Heart left ventricle (tissue), 16 donors: ENCODE measurements around the gene SLC17A3. TPM values are rescaled to one million over a fixed set of nuclear protein-coding genes. Genes with fewer than 3 reads are reported as not detected.

Experiments
- ATAC-seq, 4 donors: fragments of 200-7000 bp; cut with Tn5 transposase; one replicate each; pipeline ENCODE4 v1.9.1; 2020 to 2022; ENCODE audit warnings: moderate library complexity in 4 of 4, mild to moderate bottlenecking in 3 of 4, moderate number of reproducible peaks in 1 of 4
- DNase-seq, 5 donors: peaks; one replicate each; pipeline ENCODE4 v3.0.0-alpha.2; 2020
- H3K27ac ChIP-seq, 12 donors: fragments of 200-600 bp; sonication (generic) in 4 of 12; one replicate each; pipeline versions ENCODE4 v1.5.0 to v1.8.0; 2016 to 2022; ENCODE audit warnings: mild to moderate bottlenecking in 2 of 12
- H3K27me3 ChIP-seq, 9 donors: fragments of 200-600 bp; sonication (generic) in 2 of 9; one replicate each; pipeline versions ENCODE4 v1.5.1 to v1.8.0; 2016 to 2022; ENCODE audit warnings: mild to moderate bottlenecking in 3 of 9
- H3K36me3 ChIP-seq, 9 donors: fragments of 200-600 bp; sonication (generic) in 2 of 9; one replicate each; pipeline versions ENCODE4 v1.5.0 to v1.8.0; 2018 to 2022; ENCODE audit warnings: mild to moderate bottlenecking in 2 of 9
- H3K4me1 ChIP-seq, 12 donors: fragments of 200-600 bp; sonication (generic) in 4 of 12; one replicate each; pipeline versions ENCODE4 v1.5.0 to v1.8.0; 2016 to 2022; ENCODE audit warnings: mild to moderate bottlenecking in 3 of 12
- H3K4me3 ChIP-seq, 12 donors: fragments of 200-600 bp; sonication (generic) in 4 of 12; one replicate each; pipeline versions ENCODE4 v1.5.0 to v1.8.0; 2017 to 2022; ENCODE audit warnings: mild to moderate bottlenecking in 9 of 12, moderate library complexity in 4 of 12
- H3K9me3 ChIP-seq, 12 donors: fragments of 200-600 bp; sonication (generic) in 4 of 12; one replicate each; pipeline versions ENCODE4 v1.5.0 to v1.8.0; 2016 to 2022; ENCODE audit warnings: mild to moderate bottlenecking in 1 of 12
- CTCF ChIP-seq, 12 donors: fragments of 200-600 bp; sonication (generic) in 4 of 12; IDR thresholded peaks; one replicate each; pipeline versions ENCODE4 v1.5.0 to v1.8.0; 2018 to 2022; ENCODE audit warnings: antibody characterized with exemption in 12 of 12, mild to moderate bottlenecking in 5 of 12
- POLR2A ChIP-seq, 2 donors: fragments of 450-650 bp; IDR thresholded peaks; one replicate each; pipeline ENCODE4 v1.6.1; 2017; ENCODE audit warnings: antibody characterized with exemption in 2 of 2, mild to moderate bottlenecking in 2 of 2, moderate library complexity in 2 of 2
- WGBS, 4 donors: extraction: QIAGEN DNeasy Blood & Tissue Kit in 2 of 4; methylation state at CpG; one replicate each; pipeline versions ENCODE4 v1.1.5 to v1.1.7; 2013 to 2018; 5-methylcytosine and 5-hydroxymethylcytosine counted together
- intact Hi-C, 10 donors: fragments of 100-400 bp; cut with DNase I; formaldehyde crosslinking; loops; one replicate each; pipeline versions ENCODE4 v1.11.1 to v1.14.2; 2022
- polyA plus RNA-seq, 2 donors: library from polyadenylated mRNA; stranded (reverse); fragments of 200-250 nt; gene quantifications; one replicate each; pipeline ENCODE4 v1.2.3, GENCODE V29; 2013
- total RNA-seq, 9 donors: library from RNA; depleted of rRNA in 2 of 9; stranded (reverse); fragments of >200 nt in 2 of 9; fragmentation: NEBNext Ultra II Directional in 3 of 9; extraction: Animal tissue kit (Norgen Biotek cat#: 25700) in 3 of 9; gene quantifications; one replicate each; pipeline versions ENCODE4 v1.1.0 to v1.2.4, GENCODE V29; 2016 to 2023
- donor health status: ischemic (EF 13 %, LVEDD 7.1; RV severe dilation, severe dysfunction).
- donor health status: healthy with polysubstance abuse.
- donor health status: DM: no; HTN: yes; CAD: no.
- donor health status: DM: no; HTN: no; CAD: no.
- donor health status: ischemic (EF 25% LVEDD 6.9; RV normal size, moderate dysfunction).
- donor health status: ischemic (EF 25% LVEDD 5.7; RV mildly dilated, moderate dysfunction).
- donor health status: healthy.
- donor health status: DM: yes; HTN: yes; CAD: no.
- donor health status: ischemic (EF 35%, LVEDD 5.7; RV mildly dilated, moderate dysfunction).
- donor health status: nonischemic (EF 11% LVEDD 7.7; RV severe dilation, severe dysfunction).
- donor health status: DM: yes; HTN: yes; CAD: no.
- donor health status: PGD.
- donor health status: ischemic (EF 29% LVEDD 5.4; RV normal size, mild dysfunction).
- donor health status: nonischemic (EF 23%, LVEDD 6.1; RV moderate dilation, normal function).

The SLC17A3 gene
- total and polyA plus RNA-seq, 11 donors = not detected

- no peak for DNase-seq
- H3K9me3 ChIP-seq = peaks cover 0 to 4% (median 0%) of the 10 kb centered on the region in 12 donors
- TF ChIP-seq CTCF (IDR thresholded peaks at IDR 0.05) = no peak
- no peak for TF ChIP-seq POLR2A (IDR thresholded peaks at IDR 0.05)
- no peak overlapping the region for H3K27ac ChIP-seq
- intact Hi-C loops = no loop called here
- no peak for ATAC-seq
- 41 to 89% (median 70%) methylated on average over 1 of the region's 1 CpG for WGBS, 4 donors
- no peaks in the 10 kb centered on the region for H3K36me3 ChIP-seq
- no peak overlapping the region for H3K4me3 ChIP-seq
- H3K27me3 ChIP-seq = peaks cover 0 to 4% (median 0%) of the 10 kb centered on the region in 9 donors
- no peaks in the 10 kb centered on the region for H3K4me1 ChIP-seq
Measured at GRCh38 chr6:25869840-25870239, 4.2 kb downstream of the SLC17A3 start.

GRCh38 chr6:25868436-25869183, 5.4 kb downstream of the SLC17A3 start:
- intact Hi-C loops = no loop called here
- no peak for TF ChIP-seq CTCF (IDR thresholded peaks at IDR 0.05)
- TF ChIP-seq POLR2A (IDR thresholded peaks at IDR 0.05) = no peak
- DNase-seq (no peak), ATAC-seq (no peak)
- Histone ChIP-seq H3K4me1 (no peaks in the 10 kb centered on the region), H3K27me3 (peaks cover 0 to 9% (median 0%) of the 10 kb centered on the region in 9 donors), H3K27ac (no peak overlapping the region), H3K4me3 (no peak overlapping the region), H3K9me3 (peaks cover 0 to 4% (median 0%) of the 10 kb centered on the region in 12 donors), H3K36me3 (no peaks in the 10 kb centered on the region)
- 77 to 88% (median 83%) methylated on average over 3 of the region's 3 CpGs for WGBS, 4 donors

- ATAC-seq (no peak), DNase-seq (no peak)
- H3K4me3 ChIP-seq = no peak overlapping the region
- WGBS, 4 donors = 57 to 73% (median 61%) methylated on average over 3 of the region's 3 CpGs
- H3K9me3 ChIP-seq = peaks cover 0 to 3% (median 0%) of the 10 kb centered on the region in 12 donors
- no peaks in the 10 kb centered on the region for H3K4me1 ChIP-seq
- TF ChIP-seq CTCF (IDR thresholded peaks at IDR 0.05) = no peak
- no peak for TF ChIP-seq POLR2A (IDR thresholded peaks at IDR 0.05)
- H3K36me3 ChIP-seq = no peaks in the 10 kb centered on the region
- no peak overlapping the region for H3K27ac ChIP-seq
- intact Hi-C loops = no loop called here
- peaks cover 0 to 8% (median 0%) of the 10 kb centered on the region in 9 donors for H3K27me3 ChIP-seq
Measured at GRCh38 chr6:25866011-25866410, 8.0 kb downstream of the SLC17A3 start.

GRCh38 chr6:25863360-25863759, 10.7 kb downstream of the SLC17A3 start:
- ATAC-seq (no peak), DNase-seq (no peak)
- 81 to 93% (median 85%) methylated on average over 2 of the region's 2 CpGs for WGBS, 4 donors
- Histone ChIP-seq H3K27me3 (peaks cover 0 to 8% (median 0%) of the 10 kb centered on the region in 9 donors), H3K4me3 (no peak overlapping the region), H3K27ac (no peak overlapping the region), H3K4me1 (no peaks in the 10 kb centered on the region), H3K36me3 (no peaks in the 10 kb centered on the region), H3K9me3 (no peaks in the 10 kb centered on the region)
- TF ChIP-seq POLR2A (IDR thresholded peaks at IDR 0.05) (no peak), CTCF (IDR thresholded peaks at IDR 0.05) (no peak)
- intact Hi-C loops = no loop called here
